GM18907 (cell line): ENCODE data around the gene SORCS1.

Experiments
- ATAC-seq: cut with Tn5 transposase; IDR thresholded peaks from one replicate; pipeline ENCODE4 v1.9.1; 2021; ENCODE audit warnings: mild to moderate bottlenecking, moderate library complexity; ENCODE audit not compliant: unreplicated experiment

SORCS1 gene

GRCh38 chr10:106625751-106626150, 538.8 kb downstream of the SORCS1 start:
- ATAC-seq: no peak

- no peak for ATAC-seq
These were observed 545.2 kb downstream of the SORCS1 start for GRCh38 chr10:106619346-106619745.

GRCh38 chr10:106618646-106619045, 545.9 kb downstream of the SORCS1 start:
- no peak for ATAC-seq

GRCh38 chr10:106615081-106615480, 549.4 kb downstream of the SORCS1 start:
- no peak for ATAC-seq

- ATAC-seq: no peak
These were observed 550.2 kb downstream of the SORCS1 start for GRCh38 chr10:106614293-106614692.

GRCh38 chr10:106612381-106612780, 552.1 kb downstream of the SORCS1 start:
- ATAC-seq: no peak

GRCh38 chr10:106609470-106610266, 554.8 kb downstream of the SORCS1 start:
- no peak for ATAC-seq

- no peak for ATAC-seq
These were observed 556.4 kb downstream of the SORCS1 start for GRCh38 chr10:106608066-106608465.

GRCh38 chr10:106595281-106595680, 569.2 kb downstream of the SORCS1 start:
- no peak for ATAC-seq

GRCh38 chr10:106593876-106594275, 570.6 kb downstream of the SORCS1 start:
- ATAC-seq: no peak

GRCh38 chr10:106592396-106592795, 572.1 kb downstream of the SORCS1 start:
- ATAC-seq: no peak

- no peak for ATAC-seq
These were observed 582.2 kb downstream of the SORCS1 start for GRCh38 chr10:106582291-106582690.

GRCh38 chr10:106577756-106578155, 586.8 kb downstream of the SORCS1 start:
- ATAC-seq: no peak

- ATAC-seq: no peak
These were observed 587.2 kb downstream of the SORCS1 start for GRCh38 chr10:106577266-106577665.

- ATAC-seq: no peak
These were observed 588.0 kb downstream of the SORCS1 start for GRCh38 chr10:106576534-106576933.

- no peak for ATAC-seq
These were observed 591.4 kb downstream of the SORCS1 start for GRCh38 chr10:106573106-106573505.

GRCh38 chr10:106571192-106571946, 593.1 kb downstream of the SORCS1 start:
- no peak for ATAC-seq

- no peak for ATAC-seq
These were observed 594.2 kb downstream of the SORCS1 start for GRCh38 chr10:106570268-106570667.

- ATAC-seq: no peak
These were observed 596.9 kb downstream of the SORCS1 start for GRCh38 chr10:106567629-106568028.

GRCh38 chr10:106566873-106567272, 597.6 kb downstream of the SORCS1 start:
- no peak for ATAC-seq

- no peak for ATAC-seq
These were observed 599.0 kb downstream of the SORCS1 start for GRCh38 chr10:106565546-106565945.

GRCh38 chr10:106563384-106563783, 601.1 kb downstream of the SORCS1 start:
- ATAC-seq: no peak
